Measurements from ENCODE around the gene ITIH4. TPM values are rescaled to one million over a fixed set of nuclear protein-coding genes. Genes with fewer than 3 reads are reported as not detected.

ITIH4 gene
- total and polyA plus RNA-seq, 2 experiments from 2014 or later, result 55.9 to 91.3 TPM

DNA sequence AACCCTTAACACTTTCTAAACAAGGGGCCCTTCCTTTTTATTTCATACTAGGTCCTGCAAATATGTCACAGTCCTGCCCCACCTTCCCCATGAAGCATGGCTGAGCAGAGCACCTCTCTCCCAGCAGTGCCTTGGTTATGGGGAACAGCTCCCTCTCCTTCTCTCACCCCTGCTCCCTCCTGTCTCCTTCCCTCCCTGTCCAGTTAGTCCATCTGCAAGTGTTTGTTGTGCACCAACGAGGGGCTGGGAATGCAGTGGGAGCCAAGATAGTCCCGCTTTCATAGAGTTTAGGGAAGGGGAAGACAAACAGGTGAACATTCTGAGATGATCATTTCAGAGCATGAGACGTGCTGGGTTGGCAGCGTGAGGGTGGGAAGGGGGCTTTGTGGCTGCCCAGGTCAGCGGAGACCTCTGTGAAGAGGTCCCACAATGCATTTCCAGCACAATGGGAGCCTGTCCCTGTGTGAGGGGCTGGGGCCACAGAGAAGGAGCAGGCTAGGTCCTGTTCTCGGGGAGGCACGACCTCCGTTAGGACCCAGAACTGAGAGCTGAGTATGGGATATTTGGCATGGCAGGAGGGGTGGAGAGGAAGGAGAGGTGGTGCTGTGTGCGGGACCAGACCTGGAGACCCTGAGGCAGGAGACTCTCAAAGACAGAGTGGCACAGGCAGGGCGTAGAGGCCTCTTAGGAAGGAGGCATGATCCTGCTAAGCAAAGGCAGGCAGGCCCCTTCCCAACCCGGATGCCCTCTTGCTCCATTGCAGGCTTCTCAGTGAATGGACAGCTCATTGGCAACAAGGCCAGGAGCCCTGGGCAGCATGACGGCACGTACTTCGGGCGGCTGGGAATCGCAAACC, 41.4 kb downstream of the ITIH4 start:
- no peak overlapping the region for H3K4me3 ChIP-seq
- no peaks in the 10 kb centered on the region for H3K4me1 ChIP-seq (ENCODE audit: insufficient read depth)
- H3K27me3 ChIP-seq, result no peaks in the 10 kb centered on the region
- no peaks in the 10 kb centered on the region for H3K9me3 ChIP-seq (ENCODE audit: low read depth)
- H3K79me2 ChIP-seq, result no peaks in the 10 kb centered on the region
- no peaks in the 10 kb centered on the region for H3K9me2 ChIP-seq (replicated peaks; ENCODE audit: insufficient read depth)
- H3K4me2 ChIP-seq, result no peak overlapping the region
- H2AFZ ChIP-seq, result no peak overlapping the region
- no peak for DNase-seq (ENCODE audit: low spot score)
- no peak for TF ChIP-seq EZH2phosphoT487 (IDR thresholded peaks at IDR 0.05; ENCODE audit: low read depth, severe bottlenecking, unreplicated experiment)
- TF ChIP-seq, protein P1, sequence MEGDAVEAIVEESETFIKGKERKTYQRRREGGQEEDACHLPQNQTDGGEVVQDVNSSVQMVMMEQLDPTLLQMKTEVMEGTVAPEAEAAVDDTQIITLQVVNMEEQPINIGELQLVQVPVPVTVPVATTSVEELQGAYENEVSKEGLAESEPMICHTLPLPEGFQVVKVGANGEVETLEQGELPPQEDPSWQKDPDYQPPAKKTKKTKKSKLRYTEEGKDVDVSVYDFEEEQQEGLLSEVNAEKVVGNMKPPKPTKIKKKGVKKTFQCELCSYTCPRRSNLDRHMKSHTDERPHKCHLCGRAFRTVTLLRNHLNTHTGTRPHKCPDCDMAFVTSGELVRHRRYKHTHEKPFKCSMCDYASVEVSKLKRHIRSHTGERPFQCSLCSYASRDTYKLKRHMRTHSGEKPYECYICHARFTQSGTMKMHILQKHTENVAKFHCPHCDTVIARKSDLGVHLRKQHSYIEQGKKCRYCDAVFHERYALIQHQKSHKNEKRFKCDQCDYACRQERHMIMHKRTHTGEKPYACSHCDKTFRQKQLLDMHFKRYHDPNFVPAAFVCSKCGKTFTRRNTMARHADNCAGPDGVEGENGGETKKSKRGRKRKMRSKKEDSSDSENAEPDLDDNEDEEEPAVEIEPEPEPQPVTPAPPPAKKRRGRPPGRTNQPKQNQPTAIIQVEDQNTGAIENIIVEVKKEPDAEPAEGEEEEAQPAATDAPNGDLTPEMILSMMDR (IDR thresholded peaks at IDR 0.05; ENCODE audit: poor library complexity), result no peak
- no peak for TF ChIP-seq EZH2 (IDR thresholded peaks at IDR 0.05; ENCODE audit: borderline replicate concordance)
- H4K20me1 ChIP-seq (ENCODE audit: insufficient read depth, poor library complexity, severe bottlenecking), result no peaks in the 10 kb centered on the region
- H3K27ac ChIP-seq, result no peak overlapping the region
- WGBS (ENCODE audit: low lambda C conversion rate, missing lambda C conversion rate), result 88% methylated on average over 16 of the region's 16 CpGs
- H3K36me3 ChIP-seq (replicated peaks; ENCODE audit: insufficient read depth, low read depth), result no peaks in the 10 kb centered on the region

DNA sequence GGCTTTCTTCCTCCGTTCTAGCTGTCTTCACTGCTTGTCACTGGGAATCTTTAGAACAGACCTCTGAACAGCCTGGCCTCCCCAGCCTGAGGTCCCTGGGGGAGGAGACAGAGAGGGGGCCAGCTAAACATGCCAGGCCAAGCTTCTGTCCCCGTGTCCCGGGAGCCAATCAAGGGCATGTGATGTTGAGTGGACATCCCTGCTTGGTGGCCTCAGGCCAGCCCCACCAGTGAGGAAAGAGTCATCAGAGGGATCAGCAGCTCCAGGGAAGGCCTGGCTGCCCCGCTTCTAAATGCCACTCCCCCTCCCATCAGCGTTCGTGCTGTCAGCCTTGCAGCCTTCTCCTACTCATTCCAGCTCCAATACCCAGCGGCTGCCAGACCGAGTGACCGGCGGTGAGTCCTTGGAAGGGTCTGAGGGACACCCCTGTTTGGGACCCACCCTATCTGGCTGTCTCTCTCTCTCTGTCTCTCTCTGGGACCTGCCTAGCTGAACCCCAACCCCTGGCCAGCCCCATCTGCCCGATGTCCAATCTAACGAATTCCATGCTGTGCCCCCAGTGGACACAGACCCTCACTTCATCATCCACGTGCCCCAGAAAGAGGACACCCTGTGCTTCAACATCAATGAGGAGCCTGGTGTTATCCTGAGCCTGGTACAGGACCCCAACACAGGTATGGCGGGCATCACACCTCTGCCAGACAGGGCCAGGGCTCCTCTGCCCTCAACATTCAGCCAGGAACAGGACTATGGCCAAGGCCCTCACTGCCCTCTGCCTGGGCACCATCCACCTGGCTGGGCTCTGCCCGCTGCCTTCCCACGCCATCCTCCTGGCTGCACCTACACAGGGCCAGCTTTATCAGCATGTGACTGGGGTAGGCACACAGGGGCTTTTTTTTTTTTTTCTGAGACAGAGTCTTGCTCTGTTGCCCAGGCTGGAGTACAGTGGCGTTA, 42.5 kb downstream of the ITIH4 start:
- H3K9me2 ChIP-seq (replicated peaks; ENCODE audit: insufficient read depth), result no peaks in the 10 kb centered on the region
- H3K9me3 ChIP-seq (ENCODE audit: low read depth), result no peaks in the 10 kb centered on the region
- no peak overlapping the region for H3K4me2 ChIP-seq
- H3K4me1 ChIP-seq (ENCODE audit: insufficient read depth), result no peaks in the 10 kb centered on the region
- 74% methylated on average over 17 of the region's 17 CpGs for WGBS (ENCODE audit: low lambda C conversion rate, missing lambda C conversion rate)
- H2AFZ ChIP-seq, result no peak overlapping the region
- H3K36me3 ChIP-seq (replicated peaks; ENCODE audit: insufficient read depth, low read depth), result no peaks in the 10 kb centered on the region
- no peaks in the 10 kb centered on the region for H3K27me3 ChIP-seq
- H3K79me2 ChIP-seq, result no peaks in the 10 kb centered on the region
- H4K20me1 ChIP-seq (ENCODE audit: insufficient read depth, poor library complexity, severe bottlenecking), result no peaks in the 10 kb centered on the region
- DNase-seq (ENCODE audit: low spot score), result no peak
- no peak overlapping the region for H3K27ac ChIP-seq
- TF ChIP-seq EZH2 (IDR thresholded peaks at IDR 0.05; ENCODE audit: borderline replicate concordance) (no peak), EZH2phosphoT487 (IDR thresholded peaks at IDR 0.05; ENCODE audit: low read depth, severe bottlenecking, unreplicated experiment) (no peak)
- TF ChIP-seq, protein P1 (IDR thresholded peaks at IDR 0.05; ENCODE audit: poor library complexity), result no peak
- H3K4me3 ChIP-seq, result no peak overlapping the region

DNA sequence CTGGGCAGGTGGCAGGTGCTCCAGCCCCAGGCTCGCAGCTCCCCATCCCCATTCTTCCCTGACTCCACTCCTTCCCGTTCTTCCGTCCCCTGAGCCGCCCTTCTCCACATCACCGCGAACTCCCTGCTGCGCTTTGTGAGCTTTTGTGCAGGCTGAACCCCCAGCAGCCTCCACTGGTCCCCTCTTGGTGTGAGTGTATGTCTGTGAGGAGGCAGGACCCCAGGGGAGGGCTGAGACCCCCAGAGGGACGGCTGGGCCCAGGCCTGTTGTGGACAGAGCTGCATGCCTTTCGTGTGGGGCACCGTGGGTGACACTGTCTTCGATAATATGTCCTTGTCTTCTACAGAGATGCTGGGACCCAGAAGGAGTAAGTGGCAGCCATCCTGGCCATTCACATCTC, 43.2 kb downstream of the ITIH4 start:
- H4K20me1 ChIP-seq (ENCODE audit: insufficient read depth, poor library complexity, severe bottlenecking), result no peaks in the 10 kb centered on the region
- H3K4me1 ChIP-seq (ENCODE audit: insufficient read depth), result no peaks in the 10 kb centered on the region
- H3K9me3 ChIP-seq (ENCODE audit: low read depth), result no peaks in the 10 kb centered on the region
- no peaks in the 10 kb centered on the region for H3K9me2 ChIP-seq (replicated peaks; ENCODE audit: insufficient read depth)
- H3K36me3 ChIP-seq (replicated peaks; ENCODE audit: insufficient read depth, low read depth), result no peaks in the 10 kb centered on the region
- no peak for DNase-seq (ENCODE audit: low spot score)
- no peak overlapping the region for H3K4me2 ChIP-seq
- TF ChIP-seq EZH2phosphoT487 (IDR thresholded peaks at IDR 0.05; ENCODE audit: low read depth, severe bottlenecking, unreplicated experiment) (no peak), EZH2 (IDR thresholded peaks at IDR 0.05; ENCODE audit: borderline replicate concordance) (no peak)
- TF ChIP-seq, protein P1 (IDR thresholded peaks at IDR 0.05; ENCODE audit: poor library complexity), result no peak
- WGBS (ENCODE audit: low lambda C conversion rate, missing lambda C conversion rate), result 88% methylated on average over 11 of the region's 11 CpGs
- no peaks in the 10 kb centered on the region for H3K79me2 ChIP-seq
- H3K4me3 ChIP-seq, result no peak overlapping the region
- no peak overlapping the region for H2AFZ ChIP-seq
- no peak overlapping the region for H3K27ac ChIP-seq
- H3K27me3 ChIP-seq, result no peaks in the 10 kb centered on the region
